ENCODE data around the gene TBC1D22A.
"Not testable (repeated sequence)": the region's sequence is repeated elsewhere in the genome, so short reads cannot be mapped to it uniquely, and the experiment has no call there.

Gene TBC1D22A

DNA sequence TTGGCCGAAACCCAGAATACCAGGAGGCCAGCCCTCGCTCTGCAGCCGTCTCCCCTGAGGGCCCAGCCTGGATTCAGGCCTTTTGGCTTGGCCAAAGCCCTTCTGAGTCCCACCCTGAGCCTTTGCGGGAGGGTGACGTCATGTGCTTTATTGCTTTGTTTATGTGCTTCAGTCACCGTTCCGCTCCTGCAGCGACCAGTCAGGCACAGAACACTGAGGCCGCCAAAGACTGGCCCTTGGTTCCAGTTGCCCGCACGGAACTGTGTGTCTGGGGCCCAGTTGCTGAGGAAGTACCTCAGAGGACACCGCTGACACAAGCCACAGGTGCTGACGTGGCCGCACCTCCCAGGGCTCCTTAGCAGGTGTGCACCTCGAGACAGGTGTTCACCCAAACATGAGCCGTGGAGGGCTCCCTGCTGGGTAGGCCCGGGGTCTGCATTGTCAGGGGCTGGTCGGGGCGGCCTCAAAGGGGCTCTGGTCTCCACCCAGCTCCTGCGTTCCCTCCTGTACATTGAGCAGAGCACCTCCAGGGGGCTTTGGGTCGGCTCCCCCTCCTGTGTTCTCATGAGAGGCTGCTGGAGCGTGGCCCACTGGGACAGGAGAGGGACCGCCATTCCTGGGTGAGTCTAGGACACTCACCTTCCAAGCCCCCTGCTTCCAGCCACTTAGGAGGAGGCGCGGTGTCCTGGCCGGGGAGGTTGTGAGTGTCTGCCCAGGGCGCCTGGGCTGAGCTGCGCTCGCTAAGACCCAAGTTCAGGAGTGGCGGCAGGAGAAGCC lies 376.8 kb downstream of the TBC1D22A start:
- no peak for DNase-seq (ENCODE audit: low read depth in 2 of 2)

DNA sequence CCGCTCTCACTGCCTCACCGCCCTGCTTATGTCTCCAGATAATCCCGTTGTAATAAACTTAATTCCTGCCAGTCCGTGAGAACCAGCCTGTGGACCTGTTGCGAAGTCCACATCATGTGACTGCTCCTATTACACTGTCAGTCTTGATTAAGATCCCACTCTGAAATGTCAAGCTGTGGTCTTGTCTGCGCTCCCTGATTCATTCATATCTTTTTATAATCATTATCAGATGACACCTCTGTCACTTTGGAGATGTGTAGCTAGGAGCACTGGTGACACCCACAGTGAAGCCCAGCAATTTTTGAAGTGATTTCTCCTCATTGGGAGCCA lies 377.3 kb downstream of the TBC1D22A start:
- no peak for DNase-seq (ENCODE audit: low read depth in 2 of 2)

DNA sequence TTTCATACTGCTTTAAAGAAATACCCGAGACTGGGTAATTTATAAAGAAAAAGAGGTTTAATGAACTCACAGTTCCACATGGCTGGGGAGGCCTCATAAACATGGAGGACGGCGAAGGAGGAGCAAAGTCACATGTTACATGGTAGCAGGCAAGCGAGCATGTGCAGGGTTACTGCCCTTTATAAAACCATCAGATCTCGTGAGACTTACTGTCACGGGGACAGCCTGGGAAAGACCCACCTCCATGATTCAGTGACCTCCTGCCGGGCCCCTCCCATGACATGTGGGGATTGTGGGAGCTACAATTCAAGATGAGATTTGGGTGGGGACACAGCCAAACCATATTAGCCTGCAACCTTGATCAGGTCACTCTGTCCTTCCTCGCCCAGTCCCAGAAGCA lies 378.5 kb downstream of the TBC1D22A start:
- not testable (repeated sequence) for DNase-seq (ENCODE audit: low read depth in 2 of 2)

DNA sequence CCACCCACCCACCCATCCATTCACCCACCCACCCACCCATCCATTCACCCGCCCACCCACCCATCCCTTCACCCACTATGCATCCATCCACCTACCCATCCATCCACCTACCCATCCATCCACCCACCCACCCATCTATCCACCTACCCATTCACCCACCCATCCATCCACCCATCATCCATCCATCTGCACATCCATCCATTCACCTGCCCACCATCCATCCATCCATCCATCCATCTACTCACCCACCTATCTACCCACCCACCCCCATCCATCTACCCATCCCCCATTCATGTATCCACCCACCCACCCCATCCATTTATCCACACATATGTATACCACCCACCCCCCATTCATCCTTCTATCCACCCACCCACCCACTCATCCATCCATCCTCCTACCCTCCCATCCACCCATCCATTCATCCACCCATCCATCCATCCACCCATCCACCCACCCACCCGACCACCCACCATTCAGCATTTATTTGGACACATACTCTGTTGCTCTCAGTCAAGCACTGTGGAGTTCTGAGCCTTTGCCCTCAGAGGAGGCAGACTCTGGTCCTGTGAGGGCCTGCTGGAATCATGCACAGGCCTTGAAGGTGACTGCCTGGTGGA lies 380.1 kb downstream of the TBC1D22A start:
- DNase-seq (ENCODE audit: low read depth in 2 of 2) = no peak

DNA sequence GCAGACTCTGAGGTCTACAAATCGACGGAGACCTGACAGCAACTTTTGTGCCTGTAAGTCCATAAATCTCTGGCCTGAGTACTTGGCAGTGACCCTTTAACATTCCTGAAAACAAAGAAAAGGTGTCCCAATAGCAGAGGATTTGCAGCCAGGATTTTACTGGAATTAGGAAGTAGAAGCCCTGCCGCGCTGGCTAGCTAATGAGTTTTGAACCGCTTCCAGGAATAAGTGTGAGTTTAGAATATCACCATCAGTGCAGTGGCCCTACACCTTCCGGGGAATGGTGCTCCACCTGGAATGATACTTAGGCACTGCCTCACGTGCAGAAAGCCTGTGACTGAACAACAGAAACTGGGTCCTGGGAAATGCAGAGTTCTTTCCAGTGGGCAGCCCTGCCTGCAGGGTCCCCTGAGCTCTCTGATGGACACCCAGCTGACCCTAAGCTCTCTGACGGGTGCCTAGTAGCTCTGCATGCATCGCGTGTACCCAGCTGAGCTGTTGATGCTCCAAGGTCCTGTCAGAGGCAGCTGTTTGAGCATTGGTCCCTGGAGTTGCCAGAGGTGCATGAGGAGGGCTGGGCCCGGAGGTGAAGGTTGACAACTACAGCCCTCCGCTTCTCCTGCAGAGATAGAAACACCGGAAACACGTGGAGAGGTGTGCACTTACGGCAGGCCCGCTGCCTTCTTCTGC lies 380.9 kb downstream of the TBC1D22A start:
- DNase-seq (ENCODE audit: low read depth in 2 of 2) = no peak

DNA sequence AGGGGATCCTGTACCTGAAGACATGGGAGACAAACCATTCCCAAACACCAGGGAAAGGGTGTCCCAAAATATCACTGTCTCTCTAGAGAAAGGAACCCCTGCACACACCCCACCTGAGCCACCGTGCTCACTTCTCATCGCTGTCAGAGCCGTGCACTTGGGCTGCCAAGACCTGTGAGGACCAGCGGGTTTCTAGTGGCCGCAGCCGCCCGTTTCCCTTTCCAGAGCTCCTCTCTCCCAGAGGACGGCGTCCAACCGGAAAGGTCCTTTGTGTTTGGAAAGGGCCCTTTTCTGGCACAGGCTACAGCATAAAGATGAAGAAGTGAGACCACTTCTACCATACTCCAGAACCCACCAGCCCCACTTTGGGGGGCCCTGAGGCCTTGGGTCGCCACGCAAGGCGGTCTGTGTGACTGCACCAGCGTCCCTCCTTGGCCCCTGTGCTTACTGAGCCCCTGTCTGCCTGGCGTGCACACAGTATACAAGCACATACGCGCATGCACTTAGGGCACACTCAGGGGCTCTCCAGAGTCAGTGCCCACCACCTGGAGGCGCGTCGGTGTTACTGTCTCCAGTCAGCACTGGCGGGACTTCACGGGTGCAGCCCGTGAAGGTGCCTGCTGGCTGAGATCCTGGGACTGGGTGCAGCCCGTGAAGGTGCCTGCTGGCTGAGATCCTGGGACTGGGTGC lies 381.8 kb downstream of the TBC1D22A start:
- no peak for DNase-seq (ENCODE audit: low read depth in 2 of 2)

DNA sequence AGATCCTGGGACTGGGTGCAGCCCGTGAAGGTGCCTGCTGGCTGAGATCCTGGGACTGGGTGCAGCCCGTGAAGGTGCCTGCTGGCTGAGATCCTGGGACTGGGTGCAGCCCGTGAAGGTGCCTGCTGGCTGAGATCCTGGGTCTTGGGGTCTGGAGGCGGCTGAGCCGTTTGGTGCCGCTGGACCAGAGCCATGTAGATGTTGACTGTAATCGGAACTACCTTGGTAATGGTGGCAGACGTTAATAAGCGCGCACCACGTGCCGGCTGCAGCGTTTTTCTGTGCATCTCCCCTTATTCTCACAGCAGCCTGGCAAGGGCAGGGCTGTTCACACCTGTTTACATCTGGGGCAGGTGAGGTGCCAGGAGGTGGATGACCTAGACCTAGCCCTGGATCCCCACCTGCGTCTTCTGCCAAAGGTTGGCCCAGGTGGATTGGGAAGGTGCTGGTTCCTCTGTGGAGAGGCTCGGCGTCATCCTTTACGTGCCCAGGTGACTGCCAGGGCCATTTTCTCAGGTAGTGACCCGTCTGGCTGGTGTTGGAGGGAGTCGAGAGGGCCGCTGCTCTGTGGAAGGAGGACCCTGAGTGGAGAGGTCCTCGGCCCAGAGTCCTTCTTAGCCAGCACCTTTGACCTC lies 382.5 kb downstream of the TBC1D22A start:
- no peak for DNase-seq (ENCODE audit: low read depth in 2 of 2)

DNA sequence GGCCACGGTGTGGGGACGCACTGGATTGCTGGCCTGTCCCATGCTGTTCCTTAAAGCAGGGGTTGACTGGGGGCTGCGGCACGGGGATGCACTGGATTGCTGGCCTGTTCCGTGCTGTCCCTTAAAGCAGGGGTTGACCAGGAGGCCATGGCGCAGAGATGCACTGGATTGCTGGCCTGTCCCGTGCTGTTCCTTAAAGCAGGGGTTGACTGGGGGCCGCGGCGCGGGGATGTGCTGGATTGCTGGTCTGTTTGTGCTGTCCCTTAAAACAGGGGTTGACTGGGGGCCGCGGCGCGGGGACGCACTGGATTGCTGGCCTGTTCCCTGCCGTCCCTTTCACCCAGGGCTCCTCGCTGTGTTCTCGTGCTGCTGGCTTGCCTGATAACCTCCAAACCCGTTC lies 383.4 kb downstream of the TBC1D22A start:
- DNase-seq (ENCODE audit: low read depth in 2 of 2) = no peak

DNA sequence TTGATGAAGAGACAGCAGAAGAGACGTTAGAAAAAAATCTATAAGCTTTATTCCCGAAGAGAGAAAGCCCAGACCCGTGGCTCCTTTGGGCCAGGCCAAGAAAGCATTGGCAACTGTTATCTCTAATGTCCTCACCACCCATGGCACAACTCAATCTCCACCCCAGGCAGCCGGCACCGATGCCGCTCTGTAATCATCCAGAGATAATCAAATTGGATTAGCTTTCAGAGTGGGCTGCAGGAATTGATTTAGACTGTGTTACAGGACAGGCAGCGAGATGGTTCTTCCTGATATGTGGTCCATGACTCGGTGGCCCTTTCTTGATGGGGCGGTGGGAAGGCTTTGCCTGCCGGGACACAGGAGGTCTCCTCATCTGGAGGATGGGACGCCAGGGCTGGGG lies 383.9 kb downstream of the TBC1D22A start:
- DNase-seq (ENCODE audit: low read depth in 2 of 2) = no peak

DNA sequence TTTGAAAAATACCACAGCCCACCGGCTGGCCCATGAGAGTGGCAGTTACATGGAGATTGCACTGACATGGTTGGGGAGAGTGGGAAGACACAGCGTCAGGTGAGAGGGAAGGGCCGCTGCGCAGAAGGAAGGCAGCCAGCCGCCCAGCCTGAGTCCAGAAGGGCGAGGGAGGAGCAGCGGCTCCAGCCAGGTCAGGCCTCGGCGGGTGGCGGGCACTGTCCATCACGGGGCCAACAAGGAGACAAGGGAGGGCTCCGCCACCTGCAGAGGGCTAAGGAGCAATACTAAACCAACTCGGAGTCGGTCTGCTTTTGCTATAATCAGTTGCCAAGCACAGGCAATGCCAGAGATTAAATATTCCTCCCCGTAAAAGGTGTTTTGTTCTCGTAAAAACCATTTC lies 384.5 kb downstream of the TBC1D22A start:
- no peak for DNase-seq (ENCODE audit: low read depth in 2 of 2)

DNA sequence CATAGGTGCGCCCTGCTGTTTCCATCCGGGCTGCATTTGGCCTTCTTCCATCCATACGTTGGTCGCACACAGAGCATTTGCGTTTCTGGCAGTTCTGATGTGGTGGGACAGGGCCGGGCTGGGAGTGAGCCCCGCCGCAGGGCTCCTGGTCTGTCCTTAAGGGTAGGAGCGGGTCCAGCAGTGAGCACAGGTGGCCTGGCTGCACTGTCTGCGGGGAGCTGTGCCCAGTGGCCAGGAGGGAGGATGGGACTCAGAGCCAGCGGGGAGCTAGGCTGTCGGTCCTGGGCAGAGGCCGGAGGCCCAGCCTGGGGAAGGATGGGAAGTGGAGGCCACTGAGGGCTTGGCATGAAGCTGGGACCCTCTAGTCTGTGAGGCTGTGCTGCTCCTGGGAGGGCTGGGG lies 385.1 kb downstream of the TBC1D22A start:
- DNase-seq (ENCODE audit: low read depth in 2 of 2) = no peak

DNA sequence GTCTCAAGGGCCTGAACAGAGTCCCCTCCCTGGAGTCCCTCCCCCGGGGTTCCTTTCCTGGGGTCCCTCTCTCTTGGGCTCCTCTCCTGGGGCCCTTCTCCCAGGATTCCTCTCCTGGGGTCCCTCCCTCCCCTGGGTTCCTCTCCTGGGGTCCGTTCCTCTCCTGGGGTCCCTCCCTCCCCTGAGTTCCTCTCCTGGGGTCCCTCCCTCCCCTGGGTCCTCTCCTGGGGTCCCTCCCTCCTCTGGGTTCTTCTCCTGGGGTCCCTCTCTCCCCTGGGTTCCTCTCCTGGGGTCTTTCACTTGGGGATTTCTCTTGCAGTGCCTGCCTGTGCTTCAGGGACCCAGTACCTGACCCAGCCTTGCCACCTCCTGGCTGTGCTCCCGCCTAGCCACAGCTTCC lies 386.1 kb downstream of the TBC1D22A start:
- DNase-seq (ENCODE audit: low read depth in 2 of 2) = no peak

DNA sequence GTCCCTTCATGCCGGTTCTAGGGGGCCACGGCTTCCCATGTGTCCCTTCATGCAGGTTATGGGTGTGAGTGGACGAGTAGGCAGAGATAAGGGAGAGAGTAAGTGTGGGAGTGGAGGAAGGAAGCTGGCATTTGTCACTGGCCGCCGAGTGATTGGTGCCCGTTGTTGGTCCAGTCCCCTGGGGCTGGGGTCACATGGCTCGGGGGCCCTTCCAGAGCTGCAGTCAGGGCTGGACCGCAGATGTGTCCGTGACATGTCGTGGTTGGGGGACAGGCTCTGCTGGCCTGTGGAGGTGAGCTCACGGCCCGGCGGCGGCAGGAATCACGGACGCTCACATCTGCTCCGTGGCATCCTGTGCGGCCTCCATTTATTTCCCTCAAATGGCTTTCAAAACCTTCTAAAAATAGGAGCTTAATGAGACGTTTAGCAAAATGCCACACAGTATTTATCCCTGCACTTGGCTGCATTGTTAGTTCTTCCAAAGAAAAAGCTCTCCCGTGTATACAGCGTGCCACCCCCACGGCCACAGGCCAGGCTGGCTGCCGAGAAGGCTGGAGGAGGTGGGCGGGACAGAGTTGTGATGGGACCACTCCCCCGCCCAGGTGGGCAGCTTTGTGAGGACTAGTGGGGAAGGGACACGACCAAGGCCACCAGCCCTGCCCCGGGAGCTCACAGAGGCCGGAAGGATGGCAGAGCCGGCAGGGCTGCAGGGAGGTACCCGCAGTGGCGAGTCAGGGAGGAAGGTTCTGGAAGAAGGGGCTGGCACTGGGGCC lies 386.7 kb downstream of the TBC1D22A start:
- no peak for DNase-seq (ENCODE audit: low read depth in 2 of 2)

DNA sequence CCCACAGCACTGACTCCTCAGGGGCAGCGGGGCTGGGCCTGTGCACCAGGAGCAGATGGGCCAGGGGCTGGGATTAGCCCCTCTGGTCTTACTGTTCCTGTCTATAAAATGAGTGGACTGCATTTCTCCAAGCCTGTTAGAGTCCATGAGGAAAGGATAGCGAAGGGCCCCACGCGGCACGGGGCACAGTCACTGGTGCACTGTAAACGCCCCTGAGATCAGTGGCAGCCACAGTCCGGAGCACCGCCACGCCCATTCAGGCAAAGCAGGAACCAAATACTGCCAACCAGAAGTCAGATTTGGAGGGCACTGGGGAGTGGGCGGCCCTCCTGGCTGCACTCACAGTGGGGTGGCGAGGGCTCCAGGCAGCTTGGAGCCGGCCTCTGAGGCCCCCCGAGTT lies 387.5 kb downstream of the TBC1D22A start:
- DNase-seq (ENCODE audit: low read depth in 2 of 2) = no peak

DNA sequence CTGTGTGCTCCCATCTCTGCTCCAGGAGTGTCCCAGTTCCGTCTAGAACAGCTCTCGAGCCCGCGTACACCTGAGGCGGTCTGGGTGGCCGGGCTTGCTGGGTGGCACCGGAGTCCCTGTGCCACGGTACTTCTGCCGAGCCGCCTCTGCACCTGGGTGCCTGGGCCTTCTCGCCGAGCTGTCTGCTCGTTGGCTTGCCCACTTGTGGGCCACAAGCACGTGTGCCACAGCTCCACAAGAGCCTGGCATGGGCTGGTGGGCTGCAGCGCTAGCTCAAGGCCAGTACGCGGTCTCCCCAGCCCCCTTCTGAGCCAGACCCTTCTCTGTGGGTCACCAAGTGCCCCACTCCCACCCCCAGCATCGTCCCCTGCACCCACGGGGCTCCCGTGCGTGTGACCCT lies 388.0 kb downstream of the TBC1D22A start:
- no peak for DNase-seq (ENCODE audit: low read depth in 2 of 2)

DNA sequence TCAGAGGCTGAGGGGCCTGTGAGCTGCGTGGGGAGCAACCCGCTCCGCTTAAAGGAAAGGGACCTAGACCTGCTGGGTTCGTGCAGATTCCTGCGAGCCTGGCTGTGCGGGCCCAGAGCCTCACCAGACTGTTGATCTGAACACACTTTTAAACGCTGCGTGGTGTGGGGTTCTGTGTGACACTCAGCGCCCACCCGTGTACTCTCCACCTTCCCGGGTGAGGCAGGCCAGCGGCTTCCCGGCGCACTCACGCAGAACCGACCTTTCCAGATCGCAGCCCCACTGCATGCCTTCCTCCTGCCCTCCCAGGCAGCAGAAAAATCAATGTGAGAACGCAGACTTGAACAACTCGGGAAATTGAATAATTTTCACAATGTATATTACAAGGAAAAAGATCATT lies 388.6 kb downstream of the TBC1D22A start:
- no peak for DNase-seq (ENCODE audit: low read depth in 2 of 2)

DNA sequence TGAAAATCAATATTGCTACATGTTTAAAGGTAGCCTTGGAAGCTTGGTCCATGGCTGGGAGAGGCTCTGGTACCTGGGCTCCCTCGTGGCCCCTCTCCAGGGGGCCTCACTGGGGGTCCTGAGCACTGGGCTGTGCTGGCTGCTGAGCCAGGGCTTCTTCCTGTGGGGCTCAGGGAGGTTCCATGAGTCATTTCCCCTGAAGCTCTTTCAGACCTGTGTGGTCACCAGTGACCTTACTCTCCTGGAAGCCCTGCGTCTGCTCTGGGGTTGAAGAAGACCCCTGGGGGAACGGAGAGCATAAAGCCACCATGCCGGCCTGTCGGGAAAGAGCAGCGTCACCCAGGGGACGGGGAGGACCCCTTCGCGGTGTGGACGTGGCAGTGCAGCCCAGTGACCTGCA lies 389.0 kb downstream of the TBC1D22A start:
- DNase-seq (ENCODE audit: low read depth in 2 of 2) = no peak

DNA sequence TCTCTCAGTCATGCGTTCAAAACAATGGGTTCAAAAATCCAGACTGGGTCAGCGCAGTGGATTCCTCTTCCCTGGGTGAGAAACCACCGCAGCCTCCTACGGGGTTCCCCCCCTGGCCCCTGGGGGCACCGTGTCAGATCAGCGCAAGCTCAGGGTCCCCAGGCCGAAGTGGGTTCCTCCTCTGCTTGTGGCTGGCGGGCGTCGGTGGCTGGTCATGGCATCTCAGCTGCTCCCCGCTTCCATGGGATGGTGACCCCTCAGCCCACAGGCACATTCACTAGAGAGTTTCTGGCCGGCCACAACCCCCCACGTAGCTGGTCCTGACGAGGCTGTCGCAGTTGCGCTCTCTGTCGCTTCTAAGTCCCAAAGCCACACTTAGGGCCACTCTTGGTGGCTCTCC lies 389.8 kb downstream of the TBC1D22A start:
- no peak for DNase-seq (ENCODE audit: low read depth in 2 of 2)

DNA sequence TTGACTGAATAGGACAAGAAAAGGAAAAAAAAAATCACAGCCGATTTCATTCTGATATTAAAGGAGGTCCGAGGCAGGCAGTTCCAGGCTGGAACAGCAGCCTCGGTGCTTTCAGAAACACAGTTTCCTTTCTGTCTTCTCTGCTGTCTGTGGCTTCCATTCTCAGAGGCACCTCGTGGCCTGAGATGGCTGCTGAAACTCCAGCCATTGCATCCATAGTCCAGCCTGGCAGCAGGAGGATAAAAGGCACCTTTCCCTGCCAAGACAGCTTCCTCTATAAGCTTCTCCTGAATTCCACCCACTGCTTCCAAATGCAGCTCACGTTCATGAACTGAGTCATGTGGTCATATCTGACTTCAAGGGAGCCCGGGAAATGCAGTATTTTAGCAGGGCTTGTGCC lies 390.5 kb downstream of the TBC1D22A start:
- DNase-seq (ENCODE audit: low read depth in 2 of 2) = no peak

DNA sequence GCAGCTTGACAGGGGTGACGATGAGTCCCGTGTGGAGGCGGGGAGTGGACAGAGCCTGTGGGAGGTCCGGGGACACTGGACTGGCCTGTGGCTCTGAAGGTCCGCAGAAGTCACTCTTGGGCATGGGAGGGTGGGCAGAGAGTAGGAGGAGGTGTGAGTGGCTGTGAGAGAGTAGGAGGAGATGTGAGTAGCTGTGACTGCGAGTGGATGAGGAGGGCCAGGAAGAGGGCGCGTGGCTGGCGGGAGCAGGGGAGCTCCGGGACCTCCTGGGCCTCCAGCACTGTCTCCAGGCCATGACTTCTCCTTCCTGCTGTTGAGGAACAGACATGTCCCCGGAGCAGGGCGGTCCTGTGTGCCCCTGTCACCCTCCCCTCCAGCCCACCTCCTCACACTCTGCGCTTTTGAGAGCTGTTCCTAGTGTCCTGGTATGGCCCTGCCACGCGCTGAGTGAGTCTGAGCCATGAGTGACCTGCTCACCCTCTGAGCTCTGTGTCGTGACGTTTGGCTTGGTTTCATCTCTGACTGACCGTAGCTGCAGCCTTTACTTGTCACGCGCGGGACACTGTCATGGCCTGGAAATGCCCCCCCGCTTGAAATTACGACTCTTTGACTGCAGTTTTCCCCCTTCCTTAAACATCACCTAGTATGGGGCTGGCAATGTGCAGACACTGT lies 391.5 kb downstream of the TBC1D22A start:
- DNase-seq (ENCODE audit: low read depth in 2 of 2) = no peak

DNA sequence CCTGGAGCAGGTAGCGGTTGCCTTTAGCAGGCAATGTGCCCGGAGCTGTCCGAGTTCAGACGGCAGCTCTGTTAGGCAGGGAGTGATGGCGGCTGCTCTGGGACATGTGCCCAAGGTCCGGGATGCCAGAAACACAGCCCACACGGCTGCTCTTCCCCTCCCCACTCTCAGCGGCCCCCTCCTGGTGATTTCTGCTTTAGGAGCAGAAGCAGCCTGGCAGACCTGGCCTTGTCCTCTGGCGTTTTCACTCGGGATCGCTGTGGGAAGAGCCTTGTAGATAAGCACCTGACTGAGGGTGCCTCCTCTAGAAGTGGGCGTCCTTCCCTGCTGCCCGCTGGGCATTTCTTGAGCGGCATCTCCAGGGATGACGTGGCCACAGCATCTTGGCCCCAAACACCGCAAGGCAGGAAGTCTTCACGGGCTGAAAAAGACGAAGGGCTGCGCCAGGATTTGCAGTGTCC lies 392.2 kb downstream of the TBC1D22A start:
- DNase-seq (ENCODE audit: low read depth in 2 of 2) = no peak

All from stimulated activated CD8-positive, alpha-beta memory T cell treated with anti-CD3 and anti-CD28 coated beads, Interleukin-15, amount 100 ng/mL, for 4 hours (primary cell).